NCI-H526 (cell line): ENCODE measurements around the gene SMIM24.
"Not testable (repeated sequence)": the region's sequence is repeated elsewhere in the genome, so short reads cannot be mapped to it uniquely, and the experiment has no call there.

Experiments used
- DNase-seq, 2 experiments: peaks; one replicate each; lab custom pipeline; 2025; lab: John Stamatoyannopoulos, UW

Gene SMIM24

GRCh38 chr19:3480383-3481091, at the start of gene SMIM24:
TSS of gene SMIM24 (minus strand) at chr19:3480525. CDS start at chr19:3480463, 62 bp downstream.
- peak in 1 of 2 experiments; percentile 21 for DNase-seq

GRCh38 chr19:3529299-3529698, 49.0 kb upstream of the SMIM24 start:
- DNase-seq, result not testable (repeated sequence)

GRCh38 chr19:3528539-3529211, 48.4 kb upstream of the SMIM24 start:
- DNase-seq, result no peak

- no peak for DNase-seq
Observed at GRCh38 chr19:3528080-3528479, 47.8 kb upstream of the SMIM24 start.

GRCh38 chr19:3527238-3527910, 47.0 kb upstream of the SMIM24 start:
- no peak for DNase-seq

- no peak for DNase-seq
Observed at GRCh38 chr19:3526507-3527237, 46.3 kb upstream of the SMIM24 start.

- no peak for DNase-seq
Observed at GRCh38 chr19:3524904-3525451, 44.7 kb upstream of the SMIM24 start.

GRCh38 chr19:3524078-3524842, 43.9 kb upstream of the SMIM24 start:
- DNase-seq, result no peak

GRCh38 chr19:3523361-3524077, 43.2 kb upstream of the SMIM24 start:
- no peak for DNase-seq

GRCh38 chr19:3522421-3523360, 42.4 kb upstream of the SMIM24 start:
- no peak for DNase-seq

- DNase-seq, result no peak
Observed at GRCh38 chr19:3521104-3521445, 40.8 kb upstream of the SMIM24 start.

- DNase-seq, result no peak
Observed at GRCh38 chr19:3520166-3521103, 40.1 kb upstream of the SMIM24 start.

GRCh38 chr19:3519126-3519525, 38.8 kb upstream of the SMIM24 start:
- DNase-seq, result no peak

GRCh38 chr19:3518659-3519058, 38.3 kb upstream of the SMIM24 start:
- DNase-seq, result no peak

- DNase-seq, result no peak
Observed at GRCh38 chr19:3518255-3518654, 37.9 kb upstream of the SMIM24 start.

- no peak for DNase-seq
Observed at GRCh38 chr19:3517638-3518037, 37.3 kb upstream of the SMIM24 start.

- peak; percentile 42 to 62 for DNase-seq
Observed at GRCh38 chr19:3516675-3517207, 36.4 kb upstream of the SMIM24 start.

- DNase-seq, result no peak
Observed at GRCh38 chr19:3515891-3516422, 35.6 kb upstream of the SMIM24 start.
